H1 (cell line): ENCODE results near the gene ARG2. TPM values are rescaled to one million over a fixed set of nuclear protein-coding genes. Genes with fewer than 3 reads are reported as not detected.

Experiments
- ASH2L ChIP-seq: fragments of 200-600, 300-600 bp; sonication (generic); IDR thresholded peaks from one replicate; pipeline ENCODE4 v1.7.1; 2017; ENCODE audit warnings: low read length
- ATF2 ChIP-seq: IDR thresholded peaks from 2 replicates; pipeline ENCODE4 v1.6.1; 2012; ENCODE audit warnings: low read length, inconsistent platforms
- BCL11A ChIP-seq, 2 experiments: IDR thresholded peaks; one replicate each; pipeline ENCODE4 v1.6.1; 2011; ENCODE audit warnings: low read depth in 2 of 2, low read length in 2 of 2, mild to moderate bottlenecking in 2 of 2
- CHD7 ChIP-seq: fragments of 300-600 bp; sonication (generic); IDR thresholded peaks from 2 replicates; pipeline ENCODE4 v1.7.1; 2012; ENCODE audit warnings: low read length, moderate library complexity, mild to moderate bottlenecking, inconsistent platforms; ENCODE audit not compliant: insufficient replicate concordance
- HDAC6 ChIP-seq: IDR thresholded peaks from one replicate; pipeline ENCODE4 v1.7.1; 2012; ENCODE audit warnings: low read depth, mild to moderate bottlenecking, inconsistent platforms, low read length, moderate library complexity
- JUN ChIP-seq: IDR thresholded peaks from 2 replicates; pipeline ENCODE4 v1.6.1; 2011; ENCODE audit warnings: low read depth, mild to moderate bottlenecking, improper control_type of control experiment, low read length
- RBBP5 ChIP-seq: IDR thresholded peaks from 2 replicates; pipeline ENCODE4 v1.7.1; 2012; ENCODE audit warnings: low read depth, mild to moderate bottlenecking, inconsistent platforms, low read length, moderate library complexity, borderline replicate concordance
- SP1 ChIP-seq: IDR thresholded peaks from 2 replicates; pipeline ENCODE4 v1.6.1; 2011; ENCODE audit warnings: low read depth, low read length
- SP4 ChIP-seq: IDR thresholded peaks from 2 replicates; pipeline ENCODE4 v1.6.1; 2012; ENCODE audit warnings: low read length, inconsistent platforms
- TEAD4 ChIP-seq: IDR thresholded peaks from 2 replicates; pipeline ENCODE4 v1.6.1; 2012; ENCODE audit warnings: low read depth, low read length, inconsistent platforms, mixed read lengths
- polyA plus RNA-seq, 7 experiments: library from polyadenylated mRNA; depleted of rRNA in 3 of 7; stranded (reverse) in 5 of 7; unstranded in 2 of 7; fragments of >200 nt in 5 of 7; fragments of 200-250 nt in 2 of 7; gene quantifications; 1 replicate in 5 of 7; 2 replicates in 1 of 7; 4 replicates in 1 of 7; pipeline versions ENCODE4 v1.2.1 to v1.2.3, GENCODE V29; 2011 to 2013; ENCODE audit warnings: missing spikeins in 2 of 7, mixed read lengths in 2 of 7
- total RNA-seq: library from RNA; stranded (reverse); fragmentation: NEBNext Ultra II Directional; extraction: Animal tissue kit (Norgen Biotek cat#: 25700); gene quantifications from 2 replicates; pipeline ENCODE4 v1.2.1, GENCODE V29; 2021

Gene ARG2
- total and polyA plus RNA-seq, 2 of the 8 experiments (the other 6 are each of a cell fraction or from before 2014, with no cell fraction given), result 49.9 to 59.1 TPM

- TF ChIP-seq CHD7, result no peak
- no peak for TF ChIP-seq JUN
- TF ChIP-seq BCL11A (IDR thresholded peaks at IDR 0.05; ENCODE audit: low read depth in 2 of 2, low read length in 2 of 2), result no peak
- no peak for TF ChIP-seq SP4
- TF ChIP-seq HDAC6, result no peak
- TF ChIP-seq SP1, result no peak
- TF ChIP-seq RBBP5, result no peak
- TF ChIP-seq ATF2, result no peak
- no peak for TF ChIP-seq TEAD4
- TF ChIP-seq ASH2L, result no peak
Measured at GRCh38 chr14:67609642-67610310, 9.9 kb upstream of the ARG2 start (continued).
